ENCODE data around the gene SALL3.

Gene SALL3

DNA sequence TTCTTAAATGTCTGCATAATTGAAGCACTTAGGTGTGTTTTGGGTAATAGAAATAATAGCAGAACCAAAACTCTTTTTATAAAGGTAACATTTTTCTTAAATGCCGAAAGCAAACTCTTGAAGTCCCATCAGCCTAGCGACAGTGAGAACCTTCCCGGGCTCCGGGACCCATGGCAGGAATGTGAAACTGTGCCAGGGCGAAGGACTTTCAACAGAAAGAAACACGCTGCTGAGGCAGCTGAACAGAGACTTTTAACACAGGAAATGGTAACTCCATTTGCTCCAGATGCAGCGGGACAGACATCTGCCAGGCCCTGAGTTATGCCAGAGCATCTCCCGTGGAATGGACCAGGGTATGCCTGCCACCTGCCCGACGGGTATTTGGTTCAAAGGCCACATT lies 34.3 kb downstream of the SALL3 start:
- no peak overlapping the region for H3K27ac ChIP-seq (ENCODE audit: extremely low read depth, low read depth, low read length)
- ChIA-PET POLR2A (no interaction called here), CTCF (interaction anchor here (0.7 kb wide), 1 partner anchor 31 kb away, joined by 3 read pairs; no protein-coding TSS in a partner anchor)
- H3K9me3 ChIP-seq (ENCODE audit: control insufficient read depth, insufficient read depth, low read depth, low read length) = no peaks in the 10 kb centered on the region
- H3K4me1 ChIP-seq (ENCODE audit: control insufficient read depth, insufficient read depth, low read length) = no peaks in the 10 kb centered on the region
- TF ChIP-seq YY1 (tag by site-specific recombination; IDR thresholded peaks at IDR 0.05) = no peak
- no peak for TF ChIP-seq ZNF792 (tag by site-specific recombination; IDR thresholded peaks at IDR 0.05)
- TF ChIP-seq, protein P1, sequence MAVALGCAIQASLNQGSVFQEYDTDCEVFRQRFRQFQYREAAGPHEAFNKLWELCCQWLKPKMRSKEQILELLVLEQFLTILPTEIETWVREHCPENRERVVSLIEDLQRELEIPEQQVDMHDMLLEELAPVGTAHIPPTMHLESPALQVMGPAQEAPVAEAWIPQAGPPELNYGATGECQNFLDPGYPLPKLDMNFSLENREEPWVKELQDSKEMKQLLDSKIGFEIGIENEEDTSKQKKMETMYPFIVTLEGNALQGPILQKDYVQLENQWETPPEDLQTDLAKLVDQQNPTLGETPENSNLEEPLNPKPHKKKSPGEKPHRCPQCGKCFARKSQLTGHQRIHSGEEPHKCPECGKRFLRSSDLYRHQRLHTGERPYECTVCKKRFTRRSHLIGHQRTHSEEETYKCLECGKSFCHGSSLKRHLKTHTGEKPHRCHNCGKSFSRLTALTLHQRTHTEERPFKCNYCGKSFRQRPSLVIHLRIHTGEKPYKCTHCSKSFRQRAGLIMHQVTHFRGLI (tag by site-specific recombination; IDR thresholded peaks at IDR 0.05) = no peak
- no peak for TF ChIP-seq GLI4 (tag by site-specific recombination; IDR thresholded peaks at IDR 0.05)
- TF ChIP-seq SP2 (tag by site-specific recombination; IDR thresholded peaks at IDR 0.05) = no peak
- no peak for TF ChIP-seq ZNF394 (tag by site-specific recombination; IDR thresholded peaks at IDR 0.05; ENCODE audit: borderline replicate concordance)
- TF ChIP-seq, protein P2, sequence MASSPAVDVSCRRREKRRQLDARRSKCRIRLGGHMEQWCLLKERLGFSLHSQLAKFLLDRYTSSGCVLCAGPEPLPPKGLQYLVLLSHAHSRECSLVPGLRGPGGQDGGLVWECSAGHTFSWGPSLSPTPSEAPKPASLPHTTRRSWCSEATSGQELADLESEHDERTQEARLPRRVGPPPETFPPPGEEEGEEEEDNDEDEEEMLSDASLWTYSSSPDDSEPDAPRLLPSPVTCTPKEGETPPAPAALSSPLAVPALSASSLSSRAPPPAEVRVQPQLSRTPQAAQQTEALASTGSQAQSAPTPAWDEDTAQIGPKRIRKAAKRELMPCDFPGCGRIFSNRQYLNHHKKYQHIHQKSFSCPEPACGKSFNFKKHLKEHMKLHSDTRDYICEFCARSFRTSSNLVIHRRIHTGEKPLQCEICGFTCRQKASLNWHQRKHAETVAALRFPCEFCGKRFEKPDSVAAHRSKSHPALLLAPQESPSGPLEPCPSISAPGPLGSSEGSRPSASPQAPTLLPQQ (tag by site-specific recombination; IDR thresholded peaks at IDR 0.05) = no peak
- no peak for TF ChIP-seq GFI1B (tag by site-specific recombination; IDR thresholded peaks at IDR 0.05)
- TF ChIP-seq, protein P3, sequence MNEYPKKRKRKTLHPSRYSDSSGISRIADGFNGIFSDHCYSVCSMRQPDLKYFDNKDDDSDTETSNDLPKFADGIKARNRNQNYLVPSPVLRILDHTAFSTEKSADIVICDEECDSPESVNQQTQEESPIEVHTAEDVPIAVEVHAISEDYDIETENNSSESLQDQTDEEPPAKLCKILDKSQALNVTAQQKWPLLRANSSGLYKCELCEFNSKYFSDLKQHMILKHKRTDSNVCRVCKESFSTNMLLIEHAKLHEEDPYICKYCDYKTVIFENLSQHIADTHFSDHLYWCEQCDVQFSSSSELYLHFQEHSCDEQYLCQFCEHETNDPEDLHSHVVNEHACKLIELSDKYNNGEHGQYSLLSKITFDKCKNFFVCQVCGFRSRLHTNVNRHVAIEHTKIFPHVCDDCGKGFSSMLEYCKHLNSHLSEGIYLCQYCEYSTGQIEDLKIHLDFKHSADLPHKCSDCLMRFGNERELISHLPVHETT (tag by site-specific recombination; IDR thresholded peaks at IDR 0.05) = no peak
- TF ChIP-seq ZFP37 (tag by site-specific recombination; IDR thresholded peaks at IDR 0.05) = no peak
- TF ChIP-seq GLIS1 (tag by site-specific recombination; IDR thresholded peaks at IDR 0.05) = no peak
- TF ChIP-seq ZNF843 (tag by site-specific recombination; IDR thresholded peaks at IDR 0.05) = no peak
- TF ChIP-seq ZNF530 (tag by site-specific recombination; IDR thresholded peaks at IDR 0.05; ENCODE audit: low read depth) = no peak
- no peak for TF ChIP-seq ZNF837 (tag by site-specific recombination; IDR thresholded peaks at IDR 0.05)
- no peak for TF ChIP-seq ZNF341 (tag by site-specific recombination; IDR thresholded peaks at IDR 0.05; ENCODE audit: low read depth)
- no peak for TF ChIP-seq TRIM28 (IDR thresholded peaks at IDR 0.05; ENCODE audit: borderline replicate concordance, low read length)
- no peak for TF ChIP-seq ZNF138 (tag by site-specific recombination; IDR thresholded peaks at IDR 0.05; ENCODE audit: borderline replicate concordance)
- no peak for TF ChIP-seq ZNF501 (tag by site-specific recombination; IDR thresholded peaks at IDR 0.05)
- no peak overlapping the region for H3K4me3 ChIP-seq (ENCODE audit: low read depth, low read length)
- no peaks in the 10 kb centered on the region for H3K36me3 ChIP-seq (ENCODE audit: control insufficient read depth in 2 of 2, insufficient read depth in 1 of 2, low read length in 2 of 2)

DNA sequence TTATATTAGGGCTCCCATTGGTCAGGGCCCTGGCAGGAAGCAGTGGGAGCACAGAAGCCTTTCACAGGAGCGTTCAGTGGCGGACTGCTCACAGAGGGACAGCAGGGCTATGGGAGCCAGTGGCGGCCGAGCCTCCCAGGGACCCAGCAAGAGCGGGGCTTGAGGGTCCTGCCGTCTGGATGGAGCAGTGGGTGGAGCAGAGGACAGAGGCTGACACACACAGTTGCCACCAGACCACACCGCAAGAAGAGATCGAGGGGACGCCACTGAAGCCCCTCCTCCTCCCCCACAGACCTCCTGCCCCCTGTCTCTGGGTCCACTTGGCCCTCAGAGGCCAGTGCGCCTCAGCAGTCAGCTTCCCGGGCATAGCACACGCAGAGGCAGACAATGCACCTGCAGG lies 39.3 kb downstream of the SALL3 start:
- no peaks in the 10 kb centered on the region for H3K36me3 ChIP-seq (ENCODE audit: control insufficient read depth in 2 of 2, insufficient read depth in 1 of 2, low read length in 2 of 2)
- H3K4me3 ChIP-seq (ENCODE audit: low read depth, low read length) = no peak overlapping the region
- TF ChIP-seq, protein P3 (tag by site-specific recombination; IDR thresholded peaks at IDR 0.05) = no peak
- TF ChIP-seq ZNF830 (tag by site-specific recombination; IDR thresholded peaks at IDR 0.05; ENCODE audit: low read depth) = no peak
- no peak for TF ChIP-seq ZNF677 (tag by site-specific recombination; IDR thresholded peaks at IDR 0.05)
- no peak for TF ChIP-seq ZNF114 (tag by site-specific recombination; IDR thresholded peaks at IDR 0.05)
- TF ChIP-seq WT1 (tag by site-specific recombination; IDR thresholded peaks at IDR 0.05) = no peak
- no peak for TF ChIP-seq ZNF548 (tag by site-specific recombination; IDR thresholded peaks at IDR 0.05)
- TF ChIP-seq ZNF423 (tag by site-specific recombination; IDR thresholded peaks at IDR 0.05) = no peak
- TF ChIP-seq HOXD13 (CRISPR knock-in tag; IDR thresholded peaks at IDR 0.05; ENCODE audit: borderline replicate concordance) = no peak
- no peak for TF ChIP-seq ZNF354C (tag by site-specific recombination; IDR thresholded peaks at IDR 0.05; ENCODE audit: borderline replicate concordance, low read depth)
- no peak for TF ChIP-seq KLF16 (tag by site-specific recombination; IDR thresholded peaks at IDR 0.05)
- ChIA-PET POLR2A (no interaction called here), CTCF (no interaction called here)
- H3K9me3 ChIP-seq (ENCODE audit: control insufficient read depth, insufficient read depth, low read depth, low read length) = no peaks in the 10 kb centered on the region
- H3K27ac ChIP-seq (ENCODE audit: extremely low read depth, low read depth, low read length) = no peak overlapping the region
- H3K4me1 ChIP-seq (ENCODE audit: control insufficient read depth, insufficient read depth, low read length) = no peaks in the 10 kb centered on the region
